ENCODE results near the gene ANKRD13B. TPM values are rescaled to one million over a fixed set of nuclear protein-coding genes. Genes with fewer than 3 reads are reported as not detected.

The ANKRD13B gene
- total and polyA plus RNA-seq, 2 donors (not counting 1 experiment from before 2014, with no cell fraction given), result 1.6 to 2.8 TPM

- Histone ChIP-seq H2AFZ (ENCODE audit: insufficient read depth, low read depth, low read length, poor library complexity, severe bottlenecking) (no peak overlapping the region), H3K4me2 (replicated peaks; ENCODE audit: low read depth, low read length, poor library complexity, severe bottlenecking) (no peak overlapping the region), H4K20me1 (ENCODE audit: control insufficient read depth, insufficient read depth, low read length, poor library complexity, severe bottlenecking) (no peaks in the 10 kb centered on the region), H3K9ac (ENCODE audit: low read length) (no peak overlapping the region), H3K36me3 (replicated peaks in 1 of 2; ENCODE audit: control extremely low read depth in 1 of 2, control insufficient read depth in 1 of 2, extremely low read depth in 1 of 2, insufficient read depth in 2 of 2, low read length in 1 of 2) (peaks cover 9 to 56% of the 10 kb centered on the region in 2 experiments), H3K4me3 (ENCODE audit: control extremely low read depth in 1 of 5, extremely low read depth in 1 of 5, insufficient read depth in 1 of 5, low read depth in 2 of 5, low read length in 4 of 5) (no peak overlapping the region), H3K9me3 (ENCODE audit: control extremely low read depth in 1 of 3, control insufficient read depth in 2 of 3, insufficient read depth in 1 of 3, low read length in 2 of 3) (no peaks in the 10 kb centered on the region), H3K4me1 (ENCODE audit: control insufficient read depth in 2 of 2, insufficient read depth in 2 of 2, low read length in 2 of 2) (no peaks in the 10 kb centered on the region), H3K79me2 (ENCODE audit: control insufficient read depth, insufficient read depth, low read length) (peaks cover 12% of the 10 kb centered on the region), H3K27ac (ENCODE audit: low read length in 2 of 2) (no peak overlapping the region), H3K27me3 (replicated peaks in 1 of 4; ENCODE audit: control extremely low read depth in 1 of 4, control insufficient read depth in 3 of 4, insufficient read depth in 4 of 4, low read length in 3 of 4) (no peaks in the 10 kb centered on the region)
- no peak for TF ChIP-seq EZH2 (IDR thresholded peaks at IDR 0.05; ENCODE audit: borderline replicate concordance, insufficient read depth, low read depth, low read length, poor library complexity, severe bottlenecking)
- TF ChIP-seq, protein P1, sequence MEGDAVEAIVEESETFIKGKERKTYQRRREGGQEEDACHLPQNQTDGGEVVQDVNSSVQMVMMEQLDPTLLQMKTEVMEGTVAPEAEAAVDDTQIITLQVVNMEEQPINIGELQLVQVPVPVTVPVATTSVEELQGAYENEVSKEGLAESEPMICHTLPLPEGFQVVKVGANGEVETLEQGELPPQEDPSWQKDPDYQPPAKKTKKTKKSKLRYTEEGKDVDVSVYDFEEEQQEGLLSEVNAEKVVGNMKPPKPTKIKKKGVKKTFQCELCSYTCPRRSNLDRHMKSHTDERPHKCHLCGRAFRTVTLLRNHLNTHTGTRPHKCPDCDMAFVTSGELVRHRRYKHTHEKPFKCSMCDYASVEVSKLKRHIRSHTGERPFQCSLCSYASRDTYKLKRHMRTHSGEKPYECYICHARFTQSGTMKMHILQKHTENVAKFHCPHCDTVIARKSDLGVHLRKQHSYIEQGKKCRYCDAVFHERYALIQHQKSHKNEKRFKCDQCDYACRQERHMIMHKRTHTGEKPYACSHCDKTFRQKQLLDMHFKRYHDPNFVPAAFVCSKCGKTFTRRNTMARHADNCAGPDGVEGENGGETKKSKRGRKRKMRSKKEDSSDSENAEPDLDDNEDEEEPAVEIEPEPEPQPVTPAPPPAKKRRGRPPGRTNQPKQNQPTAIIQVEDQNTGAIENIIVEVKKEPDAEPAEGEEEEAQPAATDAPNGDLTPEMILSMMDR (IDR thresholded peaks at IDR 0.05), result no peak
- Mint-ChIP-seq H3K27ac (no peak overlapping the region), H3K4me1 (peaks cover 3% of the 10 kb centered on the region), H3K9me3 (ENCODE audit: insufficient read depth) (no peaks in the 10 kb centered on the region), H3K27me3 (no peaks in the 10 kb centered on the region), H3K4me3 (no peak overlapping the region)
- CTCF ChIA-PET, result interaction anchor here (0.7 to 2.6 kb wide), 7 partner anchors 11 to 123 kb away, joined by 3 to 9 read pairs (median 4); no protein-coding TSS in a partner anchor
- intact Hi-C loops (cut with micrococcal nuclease), result no loop called here
- ATAC-seq (ENCODE audit: low read depth) (no peak), DNase-seq (no peak)
- POLR2A ChIA-PET, result interaction anchor here (0.6 kb wide), 1 partner anchor 67 kb away, joined by 3 read pairs; no protein-coding TSS in a partner anchor
- no CpG with 5 or more reads among the region's 6 CpGs for WGBS (ENCODE audit: insufficient coverage)
Observed at GRCh38 chr17:29655323-29655722, 62.4 kb downstream of the ANKRD13B start.

GRCh38 chr17:29659155-29659554, 66.2 kb downstream of the ANKRD13B start:
- Histone ChIP-seq H3K27ac (ENCODE audit: low read length in 2 of 2) (no peak overlapping the region), H3K9ac (ENCODE audit: low read length) (no peak overlapping the region), H3K9me3 (ENCODE audit: control extremely low read depth in 1 of 3, control insufficient read depth in 2 of 3, insufficient read depth in 1 of 3, low read length in 2 of 3) (no peaks in the 10 kb centered on the region), H2AFZ (ENCODE audit: insufficient read depth, low read depth, low read length, poor library complexity, severe bottlenecking) (no peak overlapping the region), H3K4me2 (replicated peaks; ENCODE audit: low read depth, low read length, poor library complexity, severe bottlenecking) (no peak overlapping the region), H3K4me1 (ENCODE audit: control insufficient read depth in 2 of 2, insufficient read depth in 2 of 2, low read length in 2 of 2) (no peaks in the 10 kb centered on the region), H4K20me1 (ENCODE audit: control insufficient read depth, insufficient read depth, low read length, poor library complexity, severe bottlenecking) (no peaks in the 10 kb centered on the region), H3K36me3 (replicated peaks in 1 of 2; ENCODE audit: control extremely low read depth in 1 of 2, control insufficient read depth in 1 of 2, extremely low read depth in 1 of 2, insufficient read depth in 2 of 2, low read length in 1 of 2) (peaks cover 2 to 72% of the 10 kb centered on the region in 2 experiments), H3K27me3 (replicated peaks in 1 of 4; ENCODE audit: control extremely low read depth in 1 of 4, control insufficient read depth in 3 of 4, insufficient read depth in 4 of 4, low read length in 3 of 4) (no peaks in the 10 kb centered on the region), H3K79me2 (ENCODE audit: control insufficient read depth, insufficient read depth, low read length) (peaks cover 40% of the 10 kb centered on the region), H3K4me3 (ENCODE audit: control extremely low read depth in 1 of 5, extremely low read depth in 1 of 5, insufficient read depth in 1 of 5, low read depth in 2 of 5, low read length in 4 of 5) (no peak overlapping the region)
- peaks cover 1% of the 10 kb centered on the region for H3K4me1 Mint-ChIP-seq
- no peak for ATAC-seq (ENCODE audit: low read depth)
- POLR2A ChIA-PET, result no interaction called here
- 88% methylated on average over 1 of the region's 2 CpGs for WGBS (ENCODE audit: insufficient coverage)
- no peaks in the 10 kb centered on the region for H3K9me3 Mint-ChIP-seq (ENCODE audit: insufficient read depth)
- H3K27me3 Mint-ChIP-seq, result no peaks in the 10 kb centered on the region
- intact Hi-C loops (cut with micrococcal nuclease), result no loop called here
- CTCF ChIA-PET, result no interaction called here
- H3K27ac Mint-ChIP-seq, result no peak overlapping the region
- no peak overlapping the region for H3K4me3 Mint-ChIP-seq
- no peak for DNase-seq
- TF ChIP-seq, protein P1 (IDR thresholded peaks at IDR 0.05), result no peak
- no peak for TF ChIP-seq EZH2 (IDR thresholded peaks at IDR 0.05; ENCODE audit: borderline replicate concordance, insufficient read depth, low read depth, low read length, poor library complexity, severe bottlenecking)
